CD4-positive, alpha-beta T cell (primary cell): Measurements from ENCODE around the gene IFITM10. TPM values are rescaled to one million over a fixed set of nuclear protein-coding genes. Genes with fewer than 3 reads are reported as not detected.
A peak's percentile ranks its signal among the peaks of the same experiment; 100 is the strongest.

Experiments used
- ATAC-seq: fragments of 200-7000 bp; cut with Tn5 transposase; one replicate; pipeline ENCODE4 v1.10.0; 2022; ENCODE audit warnings: mild to moderate bottlenecking; ENCODE audit not compliant: poor library complexity
- CTCF ChIA-PET: fragments of 350-600 bp; sonication (Branson Sonifier 250); formaldehyde crosslinking; loops from one replicate; lab custom pipeline; 2021; ENCODE audit warnings: antibody characterized with exemption, inconsistent platforms; lab: Charles Lee
- POLR2A ChIA-PET: fragments of 350-600 bp; sonication (Branson Sonifier 250); formaldehyde crosslinking; loops from one replicate; lab custom pipeline; 2021; ENCODE audit warnings: antibody characterized with exemption, inconsistent platforms; lab: Charles Lee
- DNase-seq, 14 experiments: peaks; one replicate each; pipeline ENCODE4 v3.0.0-alpha.2; 2013 to 2020; ENCODE audit warnings: mixed read lengths in 2 of 14
- H3K27ac ChIP-seq, 2 donors: one replicate each; pipeline versions ENCODE4 v1.5.1 to v1.7.0; 2013; ENCODE audit warnings: low read length in 2 of 2, low read depth in 1 of 2, mild to moderate bottlenecking in 1 of 2
- H3K27me3 ChIP-seq, 2 experiments: 1 replicate in 1 of 2; 2 replicates in 1 of 2; pipeline versions ENCODE4 v1.6.1 to v1.7.0; 2013; ENCODE audit warnings: low read length in 2 of 2, control low read depth in 1 of 2, mild to moderate bottlenecking in 1 of 2, moderate library complexity in 1 of 2; ENCODE audit not compliant: insufficient read depth in 2 of 2, control insufficient read depth in 1 of 2
- H3K36me3 ChIP-seq: one replicate; pipeline ENCODE4 v1.6.1; 2013; ENCODE audit warnings: low read length, control low read depth; ENCODE audit not compliant: insufficient read depth
- H3K4me1 ChIP-seq: one replicate; pipeline ENCODE4 v1.6.1; 2013; ENCODE audit warnings: low read length, control low read depth; ENCODE audit not compliant: insufficient read depth
- H3K4me3 ChIP-seq: one replicate; pipeline ENCODE4 v1.5.1; 2013; ENCODE audit warnings: mild to moderate bottlenecking, low read length, moderate library complexity
- H3K9me3 ChIP-seq, 2 experiments: 1 replicate in 1 of 2; 2 replicates in 1 of 2; pipeline versions ENCODE4 v1.6.1 to v1.7.0; 2013; ENCODE audit warnings: low read length in 2 of 2, mild to moderate bottlenecking in 2 of 2, control low read depth in 1 of 2, moderate library complexity in 1 of 2; ENCODE audit not compliant: control insufficient read depth in 1 of 2, insufficient read depth in 1 of 2
- H3K27ac Mint-ChIP-seq: one replicate; pipeline ENCODE4 v1.8.0; 2020; ENCODE audit warnings: mixed read lengths
- H3K27me3 Mint-ChIP-seq: one replicate; pipeline ENCODE4 v1.8.0; 2021; ENCODE audit warnings: mixed read lengths
- H3K36me3 Mint-ChIP-seq: one replicate; pipeline ENCODE4 v1.8.0; 2021; ENCODE audit warnings: low read depth, mixed read lengths
- H3K4me1 Mint-ChIP-seq: one replicate; pipeline ENCODE4 v1.8.0; 2021; ENCODE audit warnings: low read depth, mixed read lengths
- H3K4me3 Mint-ChIP-seq: one replicate; pipeline ENCODE4 v1.8.0; 2020; ENCODE audit warnings: mild to moderate bottlenecking, mixed read lengths
- H3K9me3 Mint-ChIP-seq: one replicate; pipeline ENCODE4 v1.8.0; 2020; ENCODE audit warnings: mixed read lengths
- intact Hi-C, 2 experiments: fragments of 100-400 bp; cut with DNase I in 1 of 2; cut with micrococcal nuclease in 1 of 2; formaldehyde crosslinking; loops; one replicate each; pipeline versions ENCODE4 v1.15.1 to v1.9.0; 2023 to 2025; cut with DNase I, micrococcal nuclease
- total RNA-seq, 174 experiments: library from RNA in 2 of 174; stranded (reverse) in 2 of 174; gene quantifications; one replicate each; pipeline ENCODE4 v1.2.3 and lab custom pipeline; 2021 to 2026
- TF ChIP-seq, protein P1 (sequence below): fragments of 200-600 bp; IDR thresholded peaks from one replicate; pipeline ENCODE4 v1.8.0; 2022; ENCODE audit warnings: antibody characterized with exemption, mild to moderate bottlenecking

IFITM10 gene
- total RNA-seq, 2 experiments from 2014 or later, result 1.7 TPM

DNA sequence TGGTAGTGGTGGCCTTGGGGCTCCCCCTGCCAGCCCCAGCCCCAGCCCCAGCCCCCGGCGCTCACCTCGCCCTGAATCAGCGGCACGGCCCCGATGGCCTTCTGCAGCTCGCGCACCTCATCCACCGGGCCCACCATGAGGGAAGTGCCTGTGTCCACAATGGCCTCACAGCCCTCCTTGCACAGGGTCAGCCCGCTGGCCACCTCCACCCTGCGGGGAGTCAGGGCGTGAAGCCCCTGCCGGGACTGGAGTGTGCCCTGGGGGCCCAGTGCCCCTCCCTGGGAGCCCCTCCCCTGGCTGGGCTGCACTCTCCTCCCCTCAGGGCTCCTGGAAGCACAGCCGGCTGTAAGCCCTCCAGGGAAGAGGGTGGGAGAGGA, 3.5 kb upstream of the IFITM10 start:
- ATAC-seq (no peak), DNase-seq (peak in 1 of 14 experiments; percentile 9)
- CTCF ChIA-PET, result no interaction called here
- H3K27ac ChIP-seq, result no peak overlapping the region
- intact Hi-C loops, result no loop called here
- POLR2A ChIA-PET, result no interaction called here
- Mint-ChIP-seq H3K27ac (no peak overlapping the region), H3K4me1 (peaks cover 62% of the 10 kb centered on the region), H3K36me3 (peaks cover 54% of the 10 kb centered on the region), H3K9me3 (no peaks in the 10 kb centered on the region), H3K27me3 (peaks cover 14% of the 10 kb centered on the region), H3K4me3 (no peak overlapping the region)
- peaks cover 42% of the 10 kb centered on the region for H3K36me3 ChIP-seq
- peaks cover 0 to 8% of the 10 kb centered on the region in 2 experiments for H3K9me3 ChIP-seq
- TF ChIP-seq, protein P1, sequence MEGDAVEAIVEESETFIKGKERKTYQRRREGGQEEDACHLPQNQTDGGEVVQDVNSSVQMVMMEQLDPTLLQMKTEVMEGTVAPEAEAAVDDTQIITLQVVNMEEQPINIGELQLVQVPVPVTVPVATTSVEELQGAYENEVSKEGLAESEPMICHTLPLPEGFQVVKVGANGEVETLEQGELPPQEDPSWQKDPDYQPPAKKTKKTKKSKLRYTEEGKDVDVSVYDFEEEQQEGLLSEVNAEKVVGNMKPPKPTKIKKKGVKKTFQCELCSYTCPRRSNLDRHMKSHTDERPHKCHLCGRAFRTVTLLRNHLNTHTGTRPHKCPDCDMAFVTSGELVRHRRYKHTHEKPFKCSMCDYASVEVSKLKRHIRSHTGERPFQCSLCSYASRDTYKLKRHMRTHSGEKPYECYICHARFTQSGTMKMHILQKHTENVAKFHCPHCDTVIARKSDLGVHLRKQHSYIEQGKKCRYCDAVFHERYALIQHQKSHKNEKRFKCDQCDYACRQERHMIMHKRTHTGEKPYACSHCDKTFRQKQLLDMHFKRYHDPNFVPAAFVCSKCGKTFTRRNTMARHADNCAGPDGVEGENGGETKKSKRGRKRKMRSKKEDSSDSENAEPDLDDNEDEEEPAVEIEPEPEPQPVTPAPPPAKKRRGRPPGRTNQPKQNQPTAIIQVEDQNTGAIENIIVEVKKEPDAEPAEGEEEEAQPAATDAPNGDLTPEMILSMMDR, result no peak
- H3K4me3 ChIP-seq, result no peak overlapping the region
- H3K4me1 ChIP-seq, result peaks cover 73% of the 10 kb centered on the region
- peaks cover 13 to 19% of the 10 kb centered on the region in 2 experiments for H3K27me3 ChIP-seq

DNA sequence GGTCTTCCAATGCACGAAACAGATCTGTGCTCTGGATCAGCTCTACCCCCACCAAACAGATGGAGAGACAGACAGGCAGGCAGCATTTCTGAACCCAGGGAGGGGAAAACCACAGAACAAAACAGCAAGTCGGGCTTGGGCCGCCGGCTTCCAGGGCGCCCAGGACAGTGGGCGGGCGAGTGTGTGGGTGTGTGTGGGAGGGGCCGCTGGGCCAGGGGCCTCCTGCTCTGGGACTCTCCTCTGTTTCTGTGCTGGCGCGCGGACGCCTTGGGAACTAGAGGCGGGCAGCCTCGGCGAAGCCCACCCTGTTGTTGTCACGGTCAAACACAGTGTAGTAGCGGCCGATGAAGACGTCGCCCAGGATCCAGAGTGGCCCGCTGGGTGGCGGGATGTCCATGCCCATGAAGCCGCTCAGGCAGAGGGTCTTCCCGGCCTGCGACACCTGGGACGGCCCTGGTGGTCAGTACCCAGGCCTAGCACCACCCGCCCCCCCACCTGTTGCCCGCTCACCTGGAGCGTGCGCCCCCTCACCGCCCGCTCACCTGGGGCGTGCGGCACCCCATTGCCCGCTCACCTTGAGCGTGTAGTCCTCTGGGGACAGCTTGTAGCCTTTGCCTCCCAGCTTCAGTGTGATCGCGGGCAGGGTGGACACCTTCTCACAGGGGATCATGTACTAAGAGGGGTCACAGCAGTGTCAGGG, 3.0 kb upstream of the IFITM10 start:
- Histone ChIP-seq H3K9me3 (peaks cover 0 to 8% of the 10 kb centered on the region in 2 experiments), H3K4me1 (peaks cover 72% of the 10 kb centered on the region), H3K27me3 (peaks cover 13 to 19% of the 10 kb centered on the region in 2 experiments), H3K36me3 (peaks cover 39% of the 10 kb centered on the region), H3K4me3 (no peak overlapping the region), H3K27ac (no peak overlapping the region)
- POLR2A ChIA-PET, result no interaction called here
- Mint-ChIP-seq H3K36me3 (peaks cover 54% of the 10 kb centered on the region), H3K27ac (no peak overlapping the region), H3K4me1 (peaks cover 57% of the 10 kb centered on the region), H3K9me3 (no peaks in the 10 kb centered on the region), H3K4me3 (peak overlapping the region; percentile 68), H3K27me3 (peaks cover 14% of the 10 kb centered on the region)
- intact Hi-C loops, result no loop called here
- CTCF ChIA-PET, result no interaction called here
- TF ChIP-seq, protein P1, result no peak
- ATAC-seq (no peak), DNase-seq (peak in 1 of 14 experiments; percentile 11)

DNA sequence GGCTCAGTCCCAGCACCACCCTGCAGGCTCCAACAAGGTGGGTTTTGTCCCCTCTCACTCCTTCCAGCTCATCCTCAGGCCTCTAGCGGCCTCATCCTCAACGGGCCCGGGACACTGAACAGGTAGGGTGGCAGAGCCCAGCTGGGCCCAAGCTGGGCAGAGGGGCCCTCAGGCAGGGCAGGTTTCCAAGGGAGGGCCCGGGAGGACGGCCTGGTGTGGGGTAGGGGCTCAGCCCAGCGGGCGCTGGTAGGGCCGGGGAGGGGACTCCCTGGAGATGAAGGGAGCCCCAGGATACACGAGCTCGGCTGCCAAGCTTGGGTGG, 2.5 kb upstream of the IFITM10 start:
- Mint-ChIP-seq H3K36me3 (peaks cover 53% of the 10 kb centered on the region), H3K4me1 (peaks cover 52% of the 10 kb centered on the region), H3K27me3 (peaks cover 14% of the 10 kb centered on the region), H3K27ac (no peak overlapping the region), H3K4me3 (peak overlapping the region; percentile 68), H3K9me3 (no peaks in the 10 kb centered on the region)
- no peak overlapping the region for H3K4me3 ChIP-seq
- CTCF ChIA-PET, result no interaction called here
- peaks cover 13 to 19% of the 10 kb centered on the region in 2 experiments for H3K27me3 ChIP-seq
- intact Hi-C loops, result no loop called here
- POLR2A ChIA-PET, result no interaction called here
- DNase-seq, result no peak
- peaks cover 39% of the 10 kb centered on the region for H3K36me3 ChIP-seq
- TF ChIP-seq, protein P1, result no peak
- no peak overlapping the region for H3K27ac ChIP-seq
- H3K4me1 ChIP-seq, result peaks cover 67% of the 10 kb centered on the region
- peaks cover 0 to 8% of the 10 kb centered on the region in 2 experiments for H3K9me3 ChIP-seq
- ATAC-seq, result no peak
